Retinal pigment epithelial cell (primary cell): ENCODE results near the gene ETFRF1.

Experiments
- DNase-seq: peaks from one replicate; pipeline ENCODE4 v3.0.0-alpha.2; 2010; ENCODE audit warnings: low read depth
- H3K4me3 ChIP-seq: 2 replicates; pipeline ENCODE4 v1.5.1; 2011; ENCODE audit warnings: mild to moderate bottlenecking, low read length, control low read depth, moderate library complexity
- TF ChIP-seq, protein P1 (sequence below): conservative IDR thresholded peaks from 2 replicates; pipeline ENCODE4 v1.5.1; 2011; ENCODE audit warnings: low read depth, low read length, control low read depth, inconsistent platforms

ETFRF1 gene, protein sequence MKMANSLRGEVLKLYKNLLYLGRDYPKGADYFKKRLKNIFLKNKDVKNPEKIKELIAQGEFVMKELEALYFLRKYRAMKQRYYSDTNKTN

DNA sequence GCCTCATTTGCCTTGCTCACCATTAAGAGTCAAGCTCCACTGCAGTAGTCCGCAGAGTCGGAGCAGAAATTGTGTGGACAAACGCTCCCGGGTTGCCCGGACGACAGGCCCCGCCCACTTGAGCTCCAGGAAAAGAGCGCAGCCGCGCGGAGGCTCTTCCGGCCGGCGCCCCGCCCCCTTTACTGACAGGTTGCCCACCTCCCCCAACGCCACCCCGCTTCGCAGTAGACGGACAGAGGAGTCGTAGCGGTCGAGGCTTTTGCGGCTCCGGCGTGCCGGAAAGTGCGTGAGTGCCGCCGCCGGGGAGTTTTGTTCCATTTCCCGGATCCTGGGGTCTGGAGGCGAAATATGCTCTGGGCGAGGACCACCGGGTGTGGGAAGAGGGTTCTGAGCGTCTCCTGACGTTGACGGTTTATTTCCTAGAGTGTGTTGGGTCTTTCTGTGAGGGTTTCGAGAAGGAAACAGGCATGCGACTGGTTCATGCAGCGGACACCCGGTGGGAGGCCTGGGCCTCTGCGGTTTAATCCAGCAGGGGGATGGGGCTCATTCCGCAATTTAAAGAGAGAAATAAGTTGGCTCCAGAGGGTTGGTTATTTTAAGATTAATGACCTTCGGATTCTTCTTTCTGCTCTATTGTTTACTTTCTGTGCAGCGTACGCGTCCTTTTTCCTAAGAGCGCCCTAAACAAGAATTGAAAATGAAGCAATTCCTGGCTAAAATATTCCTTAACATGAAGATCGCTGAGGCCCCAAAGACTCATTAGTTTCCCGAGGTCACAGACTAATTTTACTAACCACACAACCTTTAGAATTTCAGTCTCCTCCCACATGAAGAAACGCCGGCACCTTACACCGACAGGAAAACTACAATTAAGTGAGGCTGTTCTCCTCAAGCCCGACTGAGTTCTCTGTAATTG lies at the start of gene ETFRF1, which contains the start of gene DNAI7:
Gene ETFRF1, plus strand, starts transcription at position 182 of the 916 bp plus-strand sequence. CDS start 8,720 bp downstream, outside the sequence.
Gene DNAI7, minus strand, starts transcription at position 105 of the 916 bp plus-strand sequence. Its CDS starts 82 bp downstream, at position 23.
- H3K4me3 ChIP-seq = peak within 1 kb of the TSS; percentile 82
- peak; percentile 80 for DNase-seq
- TF ChIP-seq, protein P1, sequence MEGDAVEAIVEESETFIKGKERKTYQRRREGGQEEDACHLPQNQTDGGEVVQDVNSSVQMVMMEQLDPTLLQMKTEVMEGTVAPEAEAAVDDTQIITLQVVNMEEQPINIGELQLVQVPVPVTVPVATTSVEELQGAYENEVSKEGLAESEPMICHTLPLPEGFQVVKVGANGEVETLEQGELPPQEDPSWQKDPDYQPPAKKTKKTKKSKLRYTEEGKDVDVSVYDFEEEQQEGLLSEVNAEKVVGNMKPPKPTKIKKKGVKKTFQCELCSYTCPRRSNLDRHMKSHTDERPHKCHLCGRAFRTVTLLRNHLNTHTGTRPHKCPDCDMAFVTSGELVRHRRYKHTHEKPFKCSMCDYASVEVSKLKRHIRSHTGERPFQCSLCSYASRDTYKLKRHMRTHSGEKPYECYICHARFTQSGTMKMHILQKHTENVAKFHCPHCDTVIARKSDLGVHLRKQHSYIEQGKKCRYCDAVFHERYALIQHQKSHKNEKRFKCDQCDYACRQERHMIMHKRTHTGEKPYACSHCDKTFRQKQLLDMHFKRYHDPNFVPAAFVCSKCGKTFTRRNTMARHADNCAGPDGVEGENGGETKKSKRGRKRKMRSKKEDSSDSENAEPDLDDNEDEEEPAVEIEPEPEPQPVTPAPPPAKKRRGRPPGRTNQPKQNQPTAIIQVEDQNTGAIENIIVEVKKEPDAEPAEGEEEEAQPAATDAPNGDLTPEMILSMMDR = no peak

DNA sequence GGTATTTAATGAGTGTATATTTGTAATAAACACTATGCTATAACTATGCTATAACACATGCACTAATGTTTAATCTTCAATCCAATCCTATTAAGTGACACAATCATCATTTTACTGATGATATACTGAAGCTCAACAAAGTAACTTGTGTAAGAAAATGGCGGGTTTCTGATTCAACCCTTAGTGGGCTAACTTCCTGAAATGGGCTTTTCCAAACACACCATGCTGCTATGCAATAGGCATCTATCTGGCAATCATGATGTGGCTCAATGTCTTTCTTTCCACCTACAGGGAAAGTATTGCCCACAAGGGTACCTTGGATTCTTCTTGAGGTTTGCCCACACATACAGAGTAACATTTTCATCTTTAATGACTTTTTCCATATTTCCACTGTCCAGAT lies 48.4 kb upstream of the ETFRF1 start:
- DNase-seq = no peak
- no peak overlapping the region for H3K4me3 ChIP-seq
- TF ChIP-seq, protein P1 = no peak

DNA sequence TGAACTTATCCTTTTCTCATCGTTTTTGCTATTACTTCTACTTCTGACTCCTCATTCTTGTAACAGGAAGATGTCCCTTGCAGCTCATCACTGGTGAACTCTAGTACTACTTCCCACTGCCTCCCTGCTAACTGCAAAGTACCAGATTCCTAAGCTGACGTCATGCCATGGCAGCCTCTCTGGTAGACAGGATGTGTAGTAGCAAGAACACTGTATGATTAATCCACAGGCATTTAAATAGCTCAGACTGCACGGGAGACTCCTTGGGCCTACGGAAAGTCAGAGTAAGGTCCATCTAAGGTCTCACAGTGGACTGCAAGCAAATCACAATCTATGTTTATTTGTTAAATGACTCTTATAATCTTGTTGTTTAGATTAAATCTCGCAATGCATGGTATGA lies 43.6 kb upstream of the ETFRF1 start:
- TF ChIP-seq, protein P1 = no peak
- H3K4me3 ChIP-seq = no peak overlapping the region
- DNase-seq = peak; percentile 91

DNA sequence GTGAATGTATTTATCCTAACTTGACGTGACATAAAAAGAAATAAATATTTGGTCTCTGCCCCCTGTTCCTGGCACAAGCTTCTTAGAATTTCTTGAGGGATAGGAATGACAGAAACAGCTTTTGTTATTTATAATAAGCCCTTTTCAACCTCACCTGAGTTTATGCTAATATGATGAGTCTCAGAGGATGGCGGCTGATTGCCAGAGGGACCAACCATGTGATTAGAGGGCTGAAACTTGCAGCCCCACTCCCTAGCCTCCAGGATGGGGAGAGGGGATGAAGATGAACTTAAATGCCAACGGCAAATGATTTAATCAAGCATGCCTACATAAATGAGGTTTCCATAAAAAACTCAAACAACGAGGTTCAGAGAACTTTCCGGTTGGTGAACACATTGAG lies 43.0 kb upstream of the ETFRF1 start:
- no peak overlapping the region for H3K4me3 ChIP-seq
- no peak for DNase-seq
- TF ChIP-seq, protein P1 = no peak

GRCh38 chr12:25155022-25155576 lies 39.9 kb upstream of the ETFRF1 start:
- TF ChIP-seq, protein P1 = peak; percentile 76
- no peak for DNase-seq
- H3K4me3 ChIP-seq = no peak overlapping the region

DNA sequence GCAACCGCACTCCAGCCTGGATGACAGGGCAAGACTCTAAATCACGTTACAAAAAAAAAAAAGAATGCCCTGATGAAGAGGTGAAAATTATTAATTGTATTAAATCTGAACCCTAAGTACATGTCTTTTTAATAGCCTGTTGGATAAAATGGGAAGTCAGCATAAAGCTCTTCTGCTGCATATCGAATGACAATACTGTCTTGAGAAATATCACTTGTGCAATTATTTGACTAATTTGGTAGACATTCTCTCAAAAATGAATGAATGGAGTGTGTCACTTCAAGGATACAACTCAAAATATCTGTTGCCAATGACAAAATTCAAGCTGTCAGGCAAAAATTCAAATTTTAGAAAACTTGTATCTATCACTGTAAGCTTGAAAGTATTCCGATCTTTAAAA lies 39.0 kb upstream of the ETFRF1 start:
- DNase-seq = no peak
- H3K4me3 ChIP-seq = no peak overlapping the region

More for the DNA sequence above, 39.0 kb upstream of the ETFRF1 start:
- TF ChIP-seq, protein P1 = no peak
